ENCODE results near the gene STK32B. TPM values are rescaled to one million over a fixed set of nuclear protein-coding genes. Genes with fewer than 3 reads are reported as not detected.

STK32B gene
- total and polyA plus RNA-seq, 4 donors: 0.02 to 0.28 (median 0.08) TPM; not detected in 1

GRCh38 chr4:5033281-5033841 lies 17.9 kb upstream of the STK32B start:
- Histone ChIP-seq H3K9ac (ENCODE audit: low read depth in 1 of 2, low read length in 2 of 2) (no peak overlapping the region), H3K4me3 (ENCODE audit: low read depth in 1 of 3, low read length in 3 of 3) (no peak overlapping the region), H3K4me1 (ENCODE audit: control insufficient read depth in 4 of 4, insufficient read depth in 4 of 4, low read length in 3 of 4) (no peaks in the 10 kb centered on the region), H3K9me3 (ENCODE audit: control insufficient read depth in 4 of 4, low read length in 3 of 4) (no peaks in the 10 kb centered on the region), H3K27me3 (ENCODE audit: control insufficient read depth in 4 of 4, insufficient read depth in 4 of 4, low read length in 3 of 4) (peaks cover 0 to 5% (median 1%) of the 10 kb centered on the region in 4 donors), H3K27ac (ENCODE audit: low read depth in 1 of 2, low read length in 2 of 2) (no peak overlapping the region), H3K36me3 (ENCODE audit: control insufficient read depth in 4 of 4, insufficient read depth in 3 of 4, low read depth in 1 of 4, low read length in 3 of 4) (no peaks in the 10 kb centered on the region)
- 53% methylated on average over 10 of the region's 10 CpGs for WGBS
- TF ChIP-seq REST (IDR thresholded peaks at IDR 0.05) (no peak), TAF1 (conservative IDR thresholded peaks at IDR 0.05) (no peak), SP1 (IDR thresholded peaks at IDR 0.05) (peak; percentile 12), GABPA (IDR thresholded peaks at IDR 0.05 in 1 of 2, conservative IDR thresholded peaks at IDR 0.05 in 1 of 2) (no peak)
- DNase-seq (ENCODE audit: low spot score): no peak

- H3K4me3 ChIP-seq (ENCODE audit: low read depth in 1 of 3, low read length in 3 of 3): no peak overlapping the region
Measured at GRCh38 chr4:5034206-5034605, 17.1 kb upstream of the STK32B start.

GRCh38 chr4:5036239-5036638 lies 15.0 kb upstream of the STK32B start:
- peaks cover 0 to 6% (median 5%) of the 10 kb centered on the region in 4 donors for H3K27me3 ChIP-seq (ENCODE audit: control insufficient read depth in 4 of 4, insufficient read depth in 4 of 4, low read length in 3 of 4)
- no peaks in the 10 kb centered on the region for H3K9me3 ChIP-seq (ENCODE audit: control insufficient read depth in 4 of 4, low read length in 3 of 4)
- no peak overlapping the region for H3K9ac ChIP-seq (ENCODE audit: low read depth in 1 of 2, low read length in 2 of 2)
- H3K36me3 ChIP-seq (ENCODE audit: control insufficient read depth in 4 of 4, insufficient read depth in 3 of 4, low read depth in 1 of 4, low read length in 3 of 4): no peaks in the 10 kb centered on the region
- 33% methylated on average over 5 of the region's 5 CpGs for WGBS
- no peaks in the 10 kb centered on the region for H3K4me1 ChIP-seq (ENCODE audit: control insufficient read depth in 4 of 4, insufficient read depth in 4 of 4, low read length in 3 of 4)
- H3K27ac ChIP-seq (ENCODE audit: low read depth in 1 of 2, low read length in 2 of 2): no peak overlapping the region
- H3K4me3 ChIP-seq (ENCODE audit: low read depth in 1 of 3, low read length in 3 of 3): no peak overlapping the region
- peak; percentile 52 for DNase-seq (ENCODE audit: low spot score)
- TF ChIP-seq EGR1 (IDR thresholded peaks at IDR 0.05; ENCODE audit: low read depth in 2 of 2) (no peak), TAF1 (conservative IDR thresholded peaks at IDR 0.05) (no peak), JUND (IDR thresholded peaks at IDR 0.05) (no peak), NR2F2 (IDR thresholded peaks at IDR 0.05) (no peak), ZBTB33 (IDR thresholded peaks at IDR 0.05) (no peak), RAD21 (IDR thresholded peaks at IDR 0.05) (no peak), REST (IDR thresholded peaks at IDR 0.05) (no peak), CTCF (IDR thresholded peaks at IDR 0.05; ENCODE audit: low read depth, low read length, missing input control) (no peak), HNF4G (IDR thresholded peaks at IDR 0.05) (no peak), FOXA2 (IDR thresholded peaks at IDR 0.05) (no peak), MAX (IDR thresholded peaks at IDR 0.05) (no peak), FOXA1 (IDR thresholded peaks at IDR 0.05) (no peak), YY1 (IDR thresholded peaks at IDR 0.05) (no peak), RXRA (IDR thresholded peaks at IDR 0.05) (no peak), ATF3 (IDR thresholded peaks at IDR 0.05) (no peak)

More at GRCh38 chr4:5034206-5034605, 17.1 kb upstream of the STK32B start:
- no peak overlapping the region for H3K27ac ChIP-seq (ENCODE audit: low read depth in 1 of 2, low read length in 2 of 2)
- no peak for TF ChIP-seq RAD21 (IDR thresholded peaks at IDR 0.05)
- H3K4me1 ChIP-seq (ENCODE audit: control insufficient read depth in 4 of 4, insufficient read depth in 4 of 4, low read length in 3 of 4): no peaks in the 10 kb centered on the region
- H3K36me3 ChIP-seq (ENCODE audit: control insufficient read depth in 4 of 4, insufficient read depth in 3 of 4, low read depth in 1 of 4, low read length in 3 of 4): no peaks in the 10 kb centered on the region
- no peaks in the 10 kb centered on the region for H3K9me3 ChIP-seq (ENCODE audit: control insufficient read depth in 4 of 4, low read length in 3 of 4)
- H3K9ac ChIP-seq (ENCODE audit: low read depth in 1 of 2, low read length in 2 of 2): no peak overlapping the region
- H3K27me3 ChIP-seq (ENCODE audit: control insufficient read depth in 4 of 4, insufficient read depth in 4 of 4, low read length in 3 of 4): peaks cover 0 to 5% (median 1%) of the 10 kb centered on the region in 4 donors
- 50% methylated on average over 8 of the region's 8 CpGs for WGBS
- no peak for DNase-seq (ENCODE audit: low spot score)

Data from liver (tissue), 9 donors.